NCI-H2171 (cell line): ENCODE measurements around the gene MYL7.

Experiments
- DNase-seq: peaks from one replicate; lab custom pipeline; 2025; lab: John Stamatoyannopoulos, UW

MYL7 gene

DNA sequence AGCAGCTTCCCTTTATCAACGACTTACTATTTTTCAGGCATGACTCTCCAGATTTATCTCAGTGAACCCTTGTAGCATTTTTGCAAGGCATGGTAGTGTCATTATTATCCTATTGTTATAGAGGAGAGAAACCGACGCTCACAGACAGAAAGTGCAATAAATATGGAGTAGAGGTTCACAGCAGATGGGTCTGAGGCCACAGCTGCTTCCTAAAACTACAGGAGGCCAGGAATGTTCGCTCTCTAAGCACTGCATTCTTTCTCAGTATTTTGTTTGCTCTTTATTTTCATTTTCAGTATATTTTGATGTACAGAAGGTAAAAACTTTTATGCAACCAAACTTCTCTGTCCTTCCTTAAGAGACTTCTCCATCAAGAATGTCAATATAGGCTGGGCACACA, 41.5 kb downstream of the MYL7 start:
- DNase-seq = no peak

DNA sequence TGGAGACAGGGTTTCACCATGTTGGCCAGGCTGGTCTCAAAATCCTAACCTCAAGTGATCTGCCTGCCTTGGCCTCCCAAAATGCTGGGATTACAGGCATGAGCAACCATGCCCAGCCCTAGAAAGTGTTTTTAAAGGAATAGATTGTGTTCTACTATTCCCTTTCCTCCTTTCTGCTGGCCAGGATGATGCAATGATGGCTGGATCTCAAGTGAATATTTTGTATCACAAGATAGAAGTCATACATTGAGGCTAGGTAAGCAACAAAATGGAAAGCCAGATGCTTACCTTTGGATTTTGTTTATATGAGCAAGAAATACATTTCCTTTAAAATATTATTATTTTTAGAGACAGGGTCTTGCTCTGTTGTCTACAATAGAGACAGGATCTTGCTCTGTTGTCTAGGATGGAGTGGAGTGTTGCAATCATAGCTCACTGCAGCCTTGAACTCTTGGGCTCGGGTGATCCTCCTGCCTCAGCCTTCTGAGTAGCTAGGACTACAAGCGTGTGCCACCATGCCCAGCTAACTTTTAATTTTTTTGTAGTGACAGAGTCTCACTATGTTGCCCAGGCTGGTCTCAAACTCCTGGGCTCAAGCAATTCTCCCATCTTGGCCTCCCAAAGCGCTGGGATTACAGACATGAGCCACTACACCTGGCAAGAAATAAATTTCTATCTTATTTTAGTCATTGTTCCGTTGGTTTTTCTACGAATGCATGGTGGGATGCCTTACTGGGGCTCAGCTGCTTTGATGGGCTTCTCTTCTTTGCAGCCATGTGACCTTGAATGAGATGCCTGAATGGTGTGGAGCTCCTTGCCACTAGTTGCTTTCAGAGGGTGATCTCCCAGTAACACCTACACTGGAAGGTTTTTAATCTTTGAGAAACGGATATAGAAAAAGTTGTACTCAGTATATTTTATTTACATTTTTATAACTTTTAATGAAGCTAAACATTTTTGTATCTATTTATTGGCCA, 42.8 kb downstream of the MYL7 start:
- no peak for DNase-seq

DNA sequence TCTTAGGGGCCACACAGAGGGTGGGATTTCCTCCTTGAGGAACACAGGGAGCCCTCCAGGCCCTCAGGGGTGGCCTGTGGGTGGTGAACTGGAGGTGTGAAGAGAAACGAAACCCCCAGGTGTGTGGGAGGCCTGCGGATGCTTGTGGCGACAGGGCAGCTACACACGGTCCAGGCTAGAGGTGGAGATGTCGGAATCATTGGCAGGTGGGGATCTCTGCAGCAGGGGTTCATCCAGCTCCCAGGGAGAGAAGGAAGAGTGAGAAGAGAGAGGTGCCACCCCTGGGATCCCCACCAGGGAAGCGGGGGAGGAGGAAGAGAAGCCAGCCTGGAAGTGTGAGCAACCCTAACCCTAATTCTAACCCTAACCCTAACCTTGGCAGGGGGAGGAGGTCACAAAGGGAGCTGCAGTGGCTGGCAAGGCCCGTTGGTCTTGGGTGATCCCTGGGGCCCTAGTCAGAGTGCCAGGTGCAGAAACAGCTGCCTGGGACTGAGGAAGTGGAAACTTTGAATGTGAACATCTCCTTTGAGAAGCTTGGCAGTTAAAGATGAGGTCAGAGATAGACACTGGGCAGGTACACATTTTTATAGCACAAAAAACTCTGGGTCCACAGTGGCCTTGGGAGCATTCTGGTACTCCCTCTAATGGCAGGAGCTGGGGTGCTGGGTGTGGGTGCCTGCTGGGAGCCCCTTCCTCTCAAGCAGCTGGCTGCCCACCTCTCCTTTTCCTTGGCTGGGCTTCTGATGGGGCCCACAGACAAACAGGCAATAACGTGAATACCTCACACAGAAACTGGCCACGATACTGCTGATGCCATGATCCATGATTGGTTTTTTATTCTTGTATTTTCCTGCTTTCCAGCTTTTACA, 43.8 kb downstream of the MYL7 start:
- DNase-seq = no peak

DNA sequence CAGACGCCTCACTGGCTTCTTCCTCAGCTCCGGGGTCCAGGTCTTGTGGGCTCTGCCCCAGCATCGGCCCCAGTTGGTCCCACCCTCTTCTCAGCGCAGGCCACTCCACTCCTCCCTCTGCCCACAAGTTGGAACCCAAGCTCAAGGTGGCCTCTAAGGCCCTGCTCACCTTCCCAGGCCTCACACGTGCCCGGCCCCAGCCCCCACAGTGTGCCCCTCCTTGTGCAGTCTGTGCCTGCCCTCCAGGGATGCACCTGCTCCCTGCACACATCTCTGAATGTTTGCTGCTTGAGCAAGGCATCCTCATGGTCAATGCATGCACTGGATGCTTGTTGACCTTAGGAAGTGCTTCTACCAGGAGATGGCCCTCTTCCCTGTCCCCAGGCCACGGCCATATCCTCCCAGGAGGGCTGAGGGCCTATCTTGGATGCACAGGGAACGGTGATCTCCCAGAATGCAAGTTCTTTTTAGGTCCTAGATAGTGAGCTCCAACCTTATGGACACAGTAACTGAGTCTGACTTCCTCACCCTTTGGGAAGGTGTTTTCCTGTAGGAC, 44.7 kb downstream of the MYL7 start:
- no peak for DNase-seq

DNA sequence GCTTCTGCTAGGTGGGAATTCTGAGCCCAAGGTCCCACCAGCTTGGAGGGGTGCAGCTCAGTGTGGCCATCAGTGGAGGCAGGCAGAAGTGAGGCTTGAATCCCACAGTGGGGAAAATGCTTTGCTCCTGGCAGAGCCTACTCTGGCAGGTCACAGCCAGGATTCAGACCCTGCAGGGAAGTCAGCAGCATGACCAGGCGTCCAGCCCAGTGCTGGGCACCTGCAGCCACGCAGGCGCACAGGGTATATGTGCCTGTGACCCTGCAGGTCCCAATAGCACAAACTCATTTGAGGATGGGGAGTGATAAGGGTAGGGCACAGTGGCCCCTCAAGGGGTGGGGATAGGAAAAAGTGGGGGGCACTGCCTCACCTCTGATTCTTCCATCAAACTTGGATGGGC, 45.4 kb downstream of the MYL7 start:
- no peak for DNase-seq

DNA sequence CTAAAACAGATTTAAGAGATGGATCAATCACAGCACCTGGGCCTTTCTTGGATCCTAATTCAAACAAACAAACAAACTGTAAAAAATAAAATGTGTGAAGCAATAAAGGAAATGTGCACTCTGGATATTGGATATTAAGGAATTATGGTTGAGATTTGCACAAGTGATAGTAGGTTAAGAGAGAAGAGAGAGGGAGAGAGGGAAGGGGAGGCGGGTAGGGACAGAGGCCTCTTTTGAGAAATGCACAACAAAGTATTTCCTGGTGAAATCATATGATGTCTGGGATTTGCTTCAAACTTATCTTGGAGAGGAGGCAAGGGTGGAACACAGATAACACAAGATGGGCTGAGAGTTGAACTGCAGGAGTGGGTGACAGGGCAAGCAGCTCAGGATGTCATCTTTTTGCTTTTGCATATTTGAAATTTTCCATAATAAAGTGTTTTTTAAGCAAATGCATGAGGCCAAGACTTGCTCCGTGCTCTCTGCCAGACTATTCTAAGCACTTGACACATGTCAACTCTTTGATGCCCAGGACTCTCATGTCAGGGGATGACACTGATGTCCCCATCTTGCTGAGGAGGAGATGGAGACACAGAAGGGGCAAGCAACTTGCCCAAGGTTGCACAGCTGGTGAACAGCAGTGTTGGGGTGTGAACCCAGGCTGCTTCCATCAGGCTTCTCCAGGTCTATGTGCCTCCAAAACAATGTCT, 46.1 kb downstream of the MYL7 start:
- DNase-seq = no peak

DNA sequence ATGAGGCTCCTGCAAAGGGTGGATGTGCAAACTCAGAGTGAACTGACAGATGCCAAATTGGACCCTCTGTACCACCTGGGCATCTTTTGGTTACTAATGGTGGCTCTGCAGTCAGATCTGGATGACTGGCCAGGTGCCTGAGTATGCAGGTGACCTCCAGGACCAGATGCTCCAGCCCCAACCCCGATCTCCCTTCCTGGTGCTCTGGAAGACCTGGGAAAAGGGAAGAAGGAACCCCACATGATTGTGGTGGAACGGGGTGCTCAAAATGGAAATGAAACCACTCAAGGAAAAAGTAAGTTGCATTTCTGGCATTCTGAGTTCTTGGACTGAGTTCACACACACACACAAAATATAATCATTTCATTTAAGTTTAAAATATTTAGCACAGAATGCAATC, 46.8 kb downstream of the MYL7 start:
- DNase-seq = no peak

DNA sequence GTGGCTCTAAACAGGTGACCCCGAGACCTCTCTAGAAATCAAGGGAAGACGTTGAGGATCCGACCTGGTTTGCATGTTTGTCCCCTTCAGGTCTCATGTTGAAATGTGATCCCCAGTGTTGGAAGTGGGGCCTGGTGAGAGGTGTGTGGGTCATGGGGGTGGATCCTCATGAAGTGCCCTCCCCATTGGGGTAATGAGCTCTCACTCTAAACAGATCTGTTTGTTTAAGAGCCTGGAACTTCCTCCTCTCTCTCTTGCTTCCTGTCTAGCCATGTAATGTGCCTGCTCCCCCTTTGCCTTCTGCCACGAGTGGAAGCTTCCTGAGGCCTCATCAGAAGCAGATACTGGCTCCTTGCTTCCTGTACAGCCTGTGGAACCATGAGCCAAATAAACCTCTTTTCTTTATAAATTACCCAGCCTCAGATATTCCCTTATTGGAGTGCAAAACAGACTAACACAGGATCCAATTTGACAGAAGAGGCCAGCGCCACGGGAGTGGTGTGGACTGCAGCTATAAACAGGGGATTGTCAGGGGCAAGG, 48.0 kb downstream of the MYL7 start:
- DNase-seq = no peak
